GM21737 (cell line): ENCODE measurements around the gene TSPAN8.
"Not testable (repeated sequence)": the region's sequence is repeated elsewhere in the genome, so short reads cannot be mapped to it uniquely, and the experiment has no call there.

Experiments used
- ATAC-seq: cut with Tn5 transposase; IDR thresholded peaks from one replicate; pipeline ENCODE4 v1.9.1; 2021; ENCODE audit warnings: mild to moderate bottlenecking, moderate library complexity; ENCODE audit not compliant: unreplicated experiment

Gene TSPAN8

DNA sequence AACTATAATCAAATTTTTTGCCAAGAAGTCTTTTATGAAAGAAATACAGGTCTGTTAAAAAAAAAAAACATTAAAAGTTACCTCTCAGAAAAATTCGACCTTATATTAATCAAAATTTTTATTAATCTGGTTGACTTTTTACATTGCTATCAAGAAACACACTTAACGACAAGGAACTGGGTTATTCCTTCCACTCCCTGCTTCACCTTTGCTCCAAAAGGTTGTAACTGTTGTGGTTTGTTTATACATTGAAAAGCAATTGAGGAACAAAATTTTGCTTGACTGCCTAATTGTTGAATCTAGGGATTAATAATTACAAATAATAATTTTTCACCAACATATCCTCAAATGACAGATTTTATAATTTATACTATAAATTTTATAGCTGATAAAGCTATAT, 28.4 kb downstream of the TSPAN8 start:
- no peak for ATAC-seq

DNA sequence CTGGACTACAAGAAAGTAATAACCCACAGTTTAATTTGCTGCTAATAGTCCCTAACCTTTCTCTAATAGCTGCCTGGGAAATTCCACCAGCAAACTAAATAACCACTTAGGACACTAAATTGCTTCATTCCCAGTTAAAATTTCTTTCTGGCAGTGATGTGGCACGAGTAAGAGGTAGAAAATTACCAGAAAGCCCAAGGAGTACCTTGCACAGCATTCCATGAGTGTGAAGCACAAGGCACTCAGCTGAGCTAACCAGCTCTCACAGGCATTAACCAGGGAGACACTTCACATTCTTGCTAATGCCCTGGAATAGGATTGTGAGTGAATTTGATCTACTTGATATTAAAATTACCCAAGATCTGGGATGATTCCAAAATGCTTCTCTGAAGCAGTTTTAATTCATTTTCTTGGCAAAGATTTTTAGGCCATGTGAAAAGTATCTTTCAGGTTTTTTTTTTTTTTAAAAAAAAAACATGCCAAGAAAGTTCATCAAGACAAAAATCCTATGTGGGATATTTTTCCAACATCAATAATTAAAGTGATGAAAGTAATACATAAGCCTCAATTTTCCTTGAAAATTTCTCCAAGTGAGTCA, 29.5 kb downstream of the TSPAN8 start:
- no peak for ATAC-seq

DNA sequence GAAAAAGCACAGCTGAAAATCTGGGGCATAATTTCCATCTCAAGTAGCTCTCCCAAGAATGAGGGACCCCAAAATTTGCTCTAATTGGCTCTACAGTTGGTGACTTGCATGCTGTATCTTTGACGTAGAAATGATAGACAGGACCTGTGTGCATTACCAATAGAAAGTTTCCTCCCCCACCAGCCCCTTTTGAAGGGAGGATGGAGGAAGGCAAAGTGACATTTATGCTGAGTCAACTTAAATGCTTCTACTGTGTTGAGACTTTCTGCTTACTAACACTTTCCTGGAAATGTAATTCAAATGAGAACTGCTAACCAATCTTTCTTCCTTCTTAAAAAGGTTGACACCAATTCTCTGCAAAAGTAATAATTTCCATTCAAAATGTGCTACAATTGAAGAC, 31.9 kb downstream of the TSPAN8 start:
- no peak for ATAC-seq

DNA sequence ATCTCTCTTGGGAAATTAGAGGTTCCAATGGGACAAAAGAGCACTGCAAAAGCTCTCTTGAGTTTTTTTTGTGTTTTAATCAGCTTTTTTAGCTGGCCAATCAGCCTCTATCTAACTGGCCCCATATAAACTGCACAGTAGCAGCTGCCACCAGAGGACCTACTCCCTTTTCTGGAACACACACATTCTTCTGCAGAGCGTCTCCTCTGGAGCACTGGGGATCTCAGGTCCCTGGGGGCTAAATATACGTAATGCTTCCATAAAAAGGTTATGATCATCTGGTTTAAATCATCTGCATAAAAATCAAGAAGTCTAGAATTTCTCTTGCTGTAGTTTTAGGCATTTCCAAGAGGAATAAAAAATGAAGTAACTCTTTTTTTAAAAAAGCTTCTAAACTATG, 32.3 kb downstream of the TSPAN8 start:
- ATAC-seq = no peak

DNA sequence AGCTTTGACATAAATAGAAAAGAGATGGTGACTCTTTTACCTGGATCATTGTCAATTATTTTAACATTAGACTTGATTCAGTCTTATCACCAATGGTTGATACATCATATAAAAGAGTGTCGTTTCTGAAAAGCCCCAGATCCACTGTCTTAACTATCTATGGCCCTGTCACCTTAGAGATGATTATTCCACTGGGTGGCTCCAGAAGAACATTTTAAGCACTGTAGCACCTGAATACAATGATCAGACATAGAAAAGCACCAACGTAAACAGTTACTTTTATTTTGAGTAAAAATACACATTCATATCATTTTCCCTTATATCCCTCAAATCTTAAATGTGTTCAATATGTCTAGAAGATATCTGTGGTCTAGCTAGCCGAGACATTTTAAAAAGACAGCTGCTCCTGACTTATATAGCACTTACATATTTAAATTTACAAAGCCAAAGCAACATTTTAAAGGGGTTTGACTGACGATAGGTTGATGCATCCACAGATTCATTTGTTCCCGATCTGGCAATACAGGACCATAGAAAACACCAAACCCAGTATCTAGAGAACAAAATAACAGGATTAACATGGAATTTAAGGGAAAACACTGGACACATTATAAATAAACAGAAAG, 32.9 kb downstream of the TSPAN8 start:
- no peak for ATAC-seq

DNA sequence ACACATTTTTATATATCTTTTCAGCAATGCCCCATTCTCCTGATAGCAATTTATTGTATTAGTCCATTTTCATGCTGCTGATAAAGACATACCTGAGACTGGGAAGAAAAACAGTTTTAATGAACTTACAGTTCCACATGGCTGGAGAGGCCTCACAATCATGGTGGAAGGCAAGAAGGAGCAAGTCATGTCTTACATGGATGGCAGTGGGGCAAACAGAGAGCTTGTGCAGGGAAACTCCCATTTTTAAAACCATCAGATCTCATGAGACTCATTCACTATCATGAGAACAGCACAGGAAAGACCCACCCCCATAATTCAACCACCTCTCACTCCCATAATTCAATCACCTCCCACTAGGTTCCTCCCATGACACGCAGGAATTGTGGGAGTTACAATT, 44.7 kb downstream of the TSPAN8 start:
- not testable (repeated sequence) for ATAC-seq

DNA sequence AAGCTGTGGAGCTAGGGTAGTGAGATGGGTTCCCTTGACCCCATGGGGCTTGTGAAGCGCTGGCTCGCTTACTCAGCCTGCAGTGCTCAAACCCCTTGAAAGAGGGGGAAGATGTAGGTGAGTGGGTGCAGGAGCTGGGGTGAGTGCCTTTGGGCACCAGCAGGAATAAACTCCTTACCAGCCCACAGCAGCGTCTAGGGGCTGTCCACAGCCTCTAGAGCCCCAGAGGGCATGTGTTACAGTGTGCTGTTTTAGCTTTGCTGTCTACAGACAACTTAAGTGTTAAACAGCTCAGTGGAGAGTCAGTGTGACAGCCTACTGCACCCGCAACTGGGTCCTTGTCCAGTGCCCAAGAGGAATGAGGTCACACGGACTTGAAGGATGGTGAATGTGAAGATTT, 48.0 kb downstream of the TSPAN8 start:
- ATAC-seq = no peak

DNA sequence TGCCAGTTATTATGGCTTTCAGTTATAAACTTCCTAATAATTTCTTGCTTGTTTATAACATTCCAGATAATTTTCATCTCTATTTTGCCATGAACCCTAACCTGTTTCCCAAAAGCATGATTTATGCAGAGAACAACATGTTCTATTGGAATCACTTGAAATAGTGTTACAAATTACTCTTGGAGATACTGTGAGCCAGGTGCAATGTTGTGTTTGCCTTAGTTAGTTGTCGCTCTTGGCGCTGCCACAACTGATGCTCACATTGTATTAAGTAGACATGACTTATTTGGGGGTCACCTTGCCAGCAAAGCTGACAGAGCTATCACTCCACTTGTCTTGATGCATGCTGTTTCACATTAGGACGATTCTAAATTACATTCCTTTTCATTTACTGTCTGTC, 49.4 kb downstream of the TSPAN8 start:
- ATAC-seq = no peak

DNA sequence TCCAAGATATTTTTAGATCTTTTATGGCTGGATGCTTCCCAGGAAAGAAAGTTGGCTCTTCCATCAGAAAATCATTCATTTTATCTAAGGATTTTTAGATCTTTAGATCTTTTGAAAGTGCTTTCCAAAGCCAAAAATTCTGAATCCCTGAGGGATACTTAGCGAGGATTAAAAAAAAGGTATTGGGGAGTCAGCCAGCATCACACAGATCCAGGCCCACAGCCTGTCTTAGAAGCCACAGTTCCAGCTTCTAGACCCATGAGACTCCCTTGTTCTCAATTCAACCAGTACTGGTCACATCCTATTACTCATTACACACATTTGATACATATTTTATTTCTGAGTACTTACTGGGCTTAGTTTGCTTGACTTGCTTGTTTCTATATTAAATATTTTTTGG, 49.9 kb downstream of the TSPAN8 start:
- no peak for ATAC-seq

DNA sequence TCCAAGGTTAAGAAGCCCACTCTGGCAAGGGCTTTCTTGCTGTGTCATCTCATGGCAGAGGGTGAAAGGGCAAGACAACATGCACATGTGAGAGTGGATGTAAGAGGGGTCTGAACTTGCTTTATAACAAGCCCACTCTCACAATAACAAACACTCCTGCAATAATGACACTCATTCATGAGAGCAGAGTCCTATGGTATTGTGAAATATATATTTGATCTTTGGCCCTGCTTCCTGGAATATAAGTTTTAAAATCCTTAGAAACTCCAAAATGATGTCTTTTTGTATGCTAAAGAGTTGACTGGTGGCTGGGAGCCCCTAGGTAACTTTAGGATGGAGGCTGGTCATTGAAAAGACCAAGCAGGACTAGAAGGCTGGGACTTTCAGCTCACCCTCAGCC, 51.8 kb downstream of the TSPAN8 start:
- ATAC-seq = no peak

DNA sequence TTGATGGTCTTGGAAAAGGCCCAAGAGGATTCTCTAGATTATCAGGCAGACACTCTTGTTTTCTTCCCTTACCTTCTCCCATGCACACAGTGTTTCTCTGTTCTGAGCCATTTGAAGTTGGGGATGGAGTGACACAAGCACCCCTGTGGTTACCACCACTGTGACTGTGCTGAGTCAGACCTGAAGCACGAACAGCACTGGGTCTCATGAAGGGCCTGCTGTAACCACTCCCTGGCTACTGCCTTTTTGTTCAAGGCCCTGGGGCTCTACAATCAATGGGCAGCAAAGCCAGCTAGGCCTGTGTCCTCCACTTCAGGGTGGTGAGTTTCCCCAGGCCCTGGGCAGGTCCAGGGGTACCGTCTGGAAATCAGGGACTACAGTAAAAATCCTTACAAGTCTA, 65.5 kb downstream of the TSPAN8 start:
- no peak for ATAC-seq

DNA sequence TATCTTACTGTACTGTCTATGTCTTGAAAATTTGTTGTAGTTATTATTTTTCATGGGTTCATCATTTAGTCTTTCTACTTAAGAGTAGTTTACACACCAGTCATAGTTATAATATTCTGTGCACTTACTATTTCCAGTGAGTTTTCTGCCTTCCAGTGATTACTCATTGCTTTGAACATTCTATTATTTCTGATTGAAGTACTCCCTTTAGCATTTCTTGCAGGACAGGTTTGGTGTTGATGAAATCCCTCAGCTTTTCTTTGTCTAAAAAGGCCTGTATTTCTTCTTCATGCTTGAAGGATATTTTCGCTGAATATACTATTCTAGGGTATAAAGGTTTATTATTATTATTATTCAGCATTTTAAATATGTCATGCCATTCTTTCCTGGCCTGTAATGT, 66.8 kb downstream of the TSPAN8 start:
- no peak for ATAC-seq

DNA sequence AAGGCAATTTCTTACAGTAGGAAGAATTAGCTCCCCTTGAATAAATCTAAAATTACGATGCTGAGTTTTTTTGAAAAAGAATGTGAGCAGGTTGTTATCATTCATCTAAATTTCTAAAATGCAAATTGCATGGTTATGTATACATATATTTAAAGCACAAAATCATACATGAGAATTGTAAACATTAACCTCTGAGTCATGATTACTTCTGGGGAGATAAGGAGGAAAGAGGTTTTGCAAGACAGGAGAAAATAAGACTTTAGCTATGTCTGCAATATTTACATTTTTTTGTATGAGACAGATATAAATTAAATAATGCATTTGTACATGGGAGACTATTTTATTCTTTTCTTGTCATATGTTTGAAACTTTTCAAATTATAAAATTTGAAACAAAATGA, 72.2 kb downstream of the TSPAN8 start:
- ATAC-seq = no peak

DNA sequence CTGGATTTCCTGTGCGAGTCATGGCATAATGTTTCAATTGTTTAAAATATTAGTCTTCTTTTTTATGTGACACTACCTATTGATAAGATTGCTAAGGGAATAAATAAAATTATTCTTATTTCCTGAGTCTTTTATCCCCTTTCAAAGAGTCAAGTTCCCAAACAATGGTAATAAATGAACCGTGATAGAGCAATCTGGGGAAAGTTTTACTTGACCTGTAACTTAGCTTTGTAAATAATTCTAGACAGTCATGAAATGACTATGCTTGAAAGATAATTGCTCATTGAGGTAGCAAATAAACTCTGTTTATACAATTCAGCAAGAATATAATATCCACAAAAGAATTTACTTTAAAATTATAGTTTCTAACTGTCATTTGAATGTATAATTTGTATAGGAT, 82.1 kb downstream of the TSPAN8 start:
- no peak for ATAC-seq
